ENCODE results near the gene CFAP61. TPM values are rescaled to one million over a fixed set of nuclear protein-coding genes. Genes with fewer than 3 reads are reported as not detected.

Gene CFAP61
- total RNA-seq, 1 donor from 2014 or later: 0.40 TPM

GRCh38 chr20:20293141-20293540 lies 240.8 kb downstream of the CFAP61 start:
- DNase-seq (ENCODE audit: low spot score): no peak
- no peak for ATAC-seq
- intact Hi-C loops (cut with DNase I): no loop called here

GRCh38 chr20:20293691-20294385 lies 241.5 kb downstream of the CFAP61 start:
- ATAC-seq (no peak), DNase-seq (ENCODE audit: low spot score) (no peak)
- intact Hi-C loops (cut with DNase I): no loop called here

- intact Hi-C loops (cut with DNase I): no loop called here
- ATAC-seq (no peak), DNase-seq (ENCODE audit: low spot score) (no peak)
Measured at GRCh38 chr20:20295621-20296498, 243.5 kb downstream of the CFAP61 start.

- no peak for ATAC-seq
- no peak for DNase-seq (ENCODE audit: low spot score)
- intact Hi-C loops (cut with DNase I): no loop called here
Measured at GRCh38 chr20:20297181-20297580, 244.8 kb downstream of the CFAP61 start.

GRCh38 chr20:20297752-20298151 lies 245.4 kb downstream of the CFAP61 start:
- no peak for DNase-seq (ENCODE audit: low spot score)
- ATAC-seq: no peak
- intact Hi-C loops (cut with DNase I): no loop called here

DNA sequence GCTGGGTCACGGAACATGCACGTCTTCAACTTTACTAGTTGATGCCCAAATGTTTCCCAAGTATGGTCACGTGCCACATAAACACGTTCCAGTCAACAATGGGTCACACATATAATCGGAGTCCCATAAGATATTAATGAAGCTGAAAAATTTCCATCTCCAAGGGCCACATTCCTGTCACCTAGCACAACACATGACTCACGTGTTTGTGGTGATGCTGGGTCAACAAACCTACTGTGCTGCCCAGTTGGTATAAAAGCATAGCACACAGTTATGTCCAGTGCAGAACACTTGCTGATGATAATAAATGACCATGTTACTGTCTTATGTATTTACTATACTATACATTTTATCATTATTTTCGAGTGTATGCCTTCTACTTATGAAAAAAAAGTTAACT lies 247.6 kb downstream of the CFAP61 start:
- no peak for ATAC-seq
- DNase-seq (ENCODE audit: low spot score): no peak
- intact Hi-C loops (cut with DNase I): no loop called here

DNA sequence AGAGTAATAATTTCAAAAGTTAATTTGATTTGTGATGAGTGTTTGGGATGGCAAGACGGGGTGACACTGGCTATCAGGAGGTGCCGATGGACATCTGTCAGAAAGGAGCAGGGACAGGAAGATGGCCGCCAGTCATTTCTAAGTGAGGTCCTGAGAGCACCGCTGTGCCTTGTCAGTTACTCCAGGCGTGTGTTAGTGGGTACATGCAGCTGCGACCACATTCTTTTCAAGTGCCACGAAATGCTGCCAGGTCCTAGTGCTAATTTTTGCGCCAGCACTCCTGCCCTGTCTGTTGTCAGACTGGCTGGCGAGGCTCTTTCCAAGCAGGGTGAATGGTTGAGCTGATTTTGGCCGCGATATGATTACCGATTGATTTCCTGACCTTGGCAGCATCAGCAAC lies 251.0 kb downstream of the CFAP61 start:
- intact Hi-C loops (cut with DNase I): no loop called here
- no peak for ATAC-seq
- DNase-seq (ENCODE audit: low spot score): no peak

- intact Hi-C loops (cut with DNase I): no loop called here
- ATAC-seq: peak; percentile 78
- DNase-seq (ENCODE audit: low spot score): peak; percentile 65
Measured at GRCh38 chr20:20303742-20304141, 251.4 kb downstream of the CFAP61 start.

GRCh38 chr20:20304942-20305341 lies 252.6 kb downstream of the CFAP61 start:
- no peak for DNase-seq (ENCODE audit: low spot score)
- no peak for ATAC-seq
- intact Hi-C loops (cut with DNase I): no loop called here

GRCh38 chr20:20312562-20312961 lies 260.2 kb downstream of the CFAP61 start:
- intact Hi-C loops (cut with DNase I): no loop called here
- ATAC-seq (no peak), DNase-seq (ENCODE audit: low spot score) (no peak)

- ATAC-seq (peak; percentile 58), DNase-seq (ENCODE audit: low spot score) (no peak)
- intact Hi-C loops (cut with DNase I): no loop called here
Measured at GRCh38 chr20:20317195-20317594, 264.9 kb downstream of the CFAP61 start.

- intact Hi-C loops (cut with DNase I): no loop called here
- no peak for ATAC-seq
Measured at GRCh38 chr20:20317621-20318364, 265.5 kb downstream of the CFAP61 start.

DNA sequence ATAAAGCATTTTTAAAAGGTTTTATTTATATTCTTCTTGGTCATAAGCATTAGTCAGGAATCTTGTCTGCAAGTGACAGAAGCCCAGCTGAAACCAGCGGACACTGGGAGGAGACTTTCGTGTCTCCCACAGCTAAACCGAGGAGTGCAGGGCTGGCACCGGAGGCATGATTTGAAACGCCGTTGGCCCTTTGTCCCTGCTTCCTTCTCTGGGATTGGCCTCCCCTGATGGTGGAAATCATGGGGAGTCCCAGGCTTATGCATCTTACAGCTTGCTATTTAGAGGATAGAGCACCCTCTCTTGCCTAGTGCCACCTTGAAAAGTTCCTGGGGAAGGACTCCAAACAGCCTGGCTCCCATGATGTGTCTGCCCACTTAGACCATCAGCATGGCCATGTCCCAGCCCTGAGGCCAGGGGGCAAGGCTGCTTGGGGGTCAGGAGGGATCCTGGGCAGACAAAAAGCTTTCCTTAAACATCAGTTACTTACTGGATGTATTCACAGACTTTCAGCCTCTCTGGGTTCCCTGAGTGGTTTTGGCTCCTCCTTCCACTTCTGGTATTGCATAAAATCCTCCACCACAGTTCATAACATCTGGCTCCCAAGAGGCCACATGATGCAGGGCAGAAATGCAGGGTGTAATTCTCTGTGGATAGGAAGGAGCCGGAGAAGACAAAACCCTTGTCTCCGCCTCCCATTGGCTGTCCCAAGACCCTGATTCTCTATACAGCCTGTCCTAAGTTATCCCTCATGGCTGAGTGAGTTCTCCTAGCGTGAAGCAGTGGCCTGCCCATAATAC lies 266.2 kb downstream of the CFAP61 start:
- intact Hi-C loops (cut with DNase I): no loop called here
- DNase-seq (ENCODE audit: low spot score): no peak
- peak; percentile 48 for ATAC-seq

More at GRCh38 chr20:20317621-20318364, 265.5 kb downstream of the CFAP61 start:
- no peak for DNase-seq (ENCODE audit: low spot score)

DNA sequence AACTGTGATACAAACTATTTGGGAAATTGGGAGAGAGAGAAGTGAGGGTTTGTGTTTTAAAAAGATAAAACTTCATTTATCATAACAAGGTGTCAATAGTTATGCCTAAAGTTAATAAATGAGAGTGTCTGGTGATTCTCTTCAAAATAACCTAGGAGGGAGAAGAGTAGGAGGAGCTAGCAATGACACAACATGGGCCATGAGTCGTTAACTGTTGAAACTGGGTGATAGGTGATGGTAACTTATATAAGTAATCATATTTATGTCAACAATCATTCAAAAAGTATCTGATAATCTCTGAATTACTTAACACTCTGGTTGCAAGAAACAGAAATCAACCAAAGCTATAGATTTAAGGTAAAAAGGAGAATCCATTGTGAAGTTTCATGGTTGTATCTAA lies 268.8 kb downstream of the CFAP61 start:
- intact Hi-C loops (cut with DNase I): no loop called here
- DNase-seq (ENCODE audit: low spot score) (no peak), ATAC-seq (no peak)

DNA sequence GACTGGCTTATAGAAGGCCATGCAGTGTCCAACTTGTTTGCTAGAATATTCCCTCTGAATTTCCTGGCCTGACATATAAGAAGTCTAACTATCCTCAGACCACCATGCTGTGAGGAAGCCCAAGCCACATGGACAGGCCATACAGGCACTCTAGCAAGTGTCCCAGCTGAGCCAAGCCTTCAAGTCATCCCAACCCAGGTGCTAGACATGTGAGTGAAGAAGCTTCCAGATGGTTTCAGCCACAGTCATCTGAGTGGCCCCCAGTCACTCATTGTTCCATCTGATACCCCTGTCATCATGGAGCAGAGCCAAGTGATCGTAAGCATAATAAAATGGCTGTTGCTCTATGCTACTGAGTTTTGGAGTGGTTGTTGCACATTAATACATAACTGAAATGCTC lies 269.6 kb downstream of the CFAP61 start:
- DNase-seq (ENCODE audit: low spot score): no peak
- no peak for ATAC-seq
- intact Hi-C loops (cut with DNase I): no loop called here

- intact Hi-C loops (cut with DNase I): no loop called here
- DNase-seq (ENCODE audit: low spot score) (no peak), ATAC-seq (no peak)
Measured at GRCh38 chr20:20322912-20323311, 270.6 kb downstream of the CFAP61 start.

GRCh38 chr20:20327746-20328145 lies 275.4 kb downstream of the CFAP61 start:
- DNase-seq (ENCODE audit: low spot score) (no peak), ATAC-seq (no peak)
- intact Hi-C loops (cut with DNase I): no loop called here

GRCh38 chr20:20329564-20329963 lies 277.2 kb downstream of the CFAP61 start:
- intact Hi-C loops (cut with DNase I): no loop called here
- no peak for ATAC-seq
- no peak for DNase-seq (ENCODE audit: low spot score)

- intact Hi-C loops (cut with DNase I): no loop called here
- no peak for DNase-seq (ENCODE audit: low spot score)
Measured at GRCh38 chr20:20331156-20331555, 278.8 kb downstream of the CFAP61 start.

More at GRCh38 chr20:20331156-20331555, 278.8 kb downstream of the CFAP61 start:
- ATAC-seq: no peak
